HFF-Myc (cell line): ENCODE data around the gene RREB1.

Experiments used
- DNase-seq: peaks from one replicate; pipeline ENCODE4 v3.0.0-alpha.2; 2011; ENCODE audit warnings: low read depth; ENCODE audit errors: extremely low read depth
- H3K4me3 ChIP-seq: replicated peaks from 2 replicates; pipeline ENCODE4 v1.5.1; 2011; ENCODE audit warnings: low read depth, mild to moderate bottlenecking, control low read depth, low read length
- TF ChIP-seq, protein P1 (sequence below): IDR thresholded peaks from 2 replicates; pipeline ENCODE4 v1.5.1; 2012; ENCODE audit warnings: mild to moderate bottlenecking, low read depth, low read length, control low read depth; ENCODE audit errors: missing control alignments

Gene RREB1

DNA sequence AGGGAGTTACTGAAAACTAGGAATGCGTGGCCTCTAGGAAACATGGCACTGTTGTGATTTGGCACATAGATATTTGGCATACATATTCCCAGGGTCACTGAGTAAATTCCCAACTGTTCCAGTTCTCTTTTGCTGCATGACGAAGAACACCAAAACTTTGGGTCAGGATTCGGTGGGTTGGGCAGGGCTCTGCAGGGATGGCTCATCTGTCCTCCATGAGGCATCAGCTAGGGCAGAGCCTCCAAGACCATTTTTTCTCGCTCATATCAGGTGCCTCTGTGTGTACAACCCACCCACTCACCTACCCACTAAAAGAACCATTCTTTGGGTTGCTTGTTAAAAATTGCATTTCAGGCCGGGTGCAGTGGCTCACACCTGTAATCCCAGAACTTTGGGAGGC, 148.2 kb downstream of the RREB1 start:
- H3K4me3 ChIP-seq, result no peak overlapping the region
- DNase-seq, result no peak
- TF ChIP-seq, protein P1, sequence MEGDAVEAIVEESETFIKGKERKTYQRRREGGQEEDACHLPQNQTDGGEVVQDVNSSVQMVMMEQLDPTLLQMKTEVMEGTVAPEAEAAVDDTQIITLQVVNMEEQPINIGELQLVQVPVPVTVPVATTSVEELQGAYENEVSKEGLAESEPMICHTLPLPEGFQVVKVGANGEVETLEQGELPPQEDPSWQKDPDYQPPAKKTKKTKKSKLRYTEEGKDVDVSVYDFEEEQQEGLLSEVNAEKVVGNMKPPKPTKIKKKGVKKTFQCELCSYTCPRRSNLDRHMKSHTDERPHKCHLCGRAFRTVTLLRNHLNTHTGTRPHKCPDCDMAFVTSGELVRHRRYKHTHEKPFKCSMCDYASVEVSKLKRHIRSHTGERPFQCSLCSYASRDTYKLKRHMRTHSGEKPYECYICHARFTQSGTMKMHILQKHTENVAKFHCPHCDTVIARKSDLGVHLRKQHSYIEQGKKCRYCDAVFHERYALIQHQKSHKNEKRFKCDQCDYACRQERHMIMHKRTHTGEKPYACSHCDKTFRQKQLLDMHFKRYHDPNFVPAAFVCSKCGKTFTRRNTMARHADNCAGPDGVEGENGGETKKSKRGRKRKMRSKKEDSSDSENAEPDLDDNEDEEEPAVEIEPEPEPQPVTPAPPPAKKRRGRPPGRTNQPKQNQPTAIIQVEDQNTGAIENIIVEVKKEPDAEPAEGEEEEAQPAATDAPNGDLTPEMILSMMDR, result no peak

DNA sequence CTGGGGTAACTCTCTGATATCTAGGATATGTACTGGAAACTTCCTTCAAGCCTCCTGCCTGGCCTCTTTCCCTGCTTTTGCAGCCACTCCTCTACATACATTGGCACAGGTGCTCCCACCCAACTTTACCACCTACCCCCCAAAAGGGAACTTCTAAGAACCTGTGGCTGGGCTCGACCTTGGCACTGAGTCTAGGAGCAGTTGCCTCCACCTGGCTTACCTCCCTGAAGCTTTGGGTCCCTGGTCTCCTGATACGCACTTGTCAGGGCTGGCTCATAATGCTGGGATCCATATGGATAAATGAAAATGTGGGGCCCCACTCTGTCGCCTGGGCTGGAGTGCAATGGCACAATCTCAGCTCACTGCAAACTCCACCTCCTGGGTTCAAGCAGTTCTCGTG, 149.0 kb downstream of the RREB1 start:
- DNase-seq, result no peak
- TF ChIP-seq, protein P1, result no peak
- no peak overlapping the region for H3K4me3 ChIP-seq

DNA sequence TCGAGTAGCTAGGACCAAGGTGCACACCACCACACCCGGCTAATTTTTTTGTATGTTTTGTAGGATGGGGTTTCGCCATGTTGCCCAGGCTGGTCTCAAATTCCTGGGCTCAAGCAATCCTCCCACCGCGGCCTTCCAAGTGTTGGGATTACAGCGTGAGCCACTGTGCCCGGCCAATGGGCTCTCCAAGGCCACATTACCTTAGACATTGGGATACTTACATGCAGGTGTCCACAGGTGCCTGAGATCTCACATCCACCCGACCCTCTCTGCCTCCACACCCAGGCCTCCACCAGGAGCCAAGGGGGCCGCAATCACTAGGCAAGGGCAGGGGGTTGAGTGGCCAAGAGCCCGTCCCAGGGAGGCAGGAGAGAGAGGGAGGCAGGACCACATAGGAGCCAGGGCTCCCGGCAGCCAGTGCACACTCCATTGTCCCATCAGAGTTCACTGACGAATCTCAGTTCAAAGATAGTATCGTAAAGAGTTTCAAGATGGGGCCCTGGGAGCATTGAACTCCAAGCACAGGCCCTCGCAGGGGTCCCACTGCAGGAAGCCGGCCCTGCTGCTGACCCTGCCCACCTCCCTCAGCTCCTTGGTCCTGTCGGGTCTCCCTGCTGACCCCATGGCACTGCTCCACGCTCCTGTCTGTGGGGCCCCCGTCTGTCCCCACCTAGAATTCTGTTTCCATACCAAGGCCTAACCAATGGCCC, 149.9 kb downstream of the RREB1 start:
- no peak for DNase-seq
- TF ChIP-seq, protein P1, result no peak
- H3K4me3 ChIP-seq, result no peak overlapping the region

DNA sequence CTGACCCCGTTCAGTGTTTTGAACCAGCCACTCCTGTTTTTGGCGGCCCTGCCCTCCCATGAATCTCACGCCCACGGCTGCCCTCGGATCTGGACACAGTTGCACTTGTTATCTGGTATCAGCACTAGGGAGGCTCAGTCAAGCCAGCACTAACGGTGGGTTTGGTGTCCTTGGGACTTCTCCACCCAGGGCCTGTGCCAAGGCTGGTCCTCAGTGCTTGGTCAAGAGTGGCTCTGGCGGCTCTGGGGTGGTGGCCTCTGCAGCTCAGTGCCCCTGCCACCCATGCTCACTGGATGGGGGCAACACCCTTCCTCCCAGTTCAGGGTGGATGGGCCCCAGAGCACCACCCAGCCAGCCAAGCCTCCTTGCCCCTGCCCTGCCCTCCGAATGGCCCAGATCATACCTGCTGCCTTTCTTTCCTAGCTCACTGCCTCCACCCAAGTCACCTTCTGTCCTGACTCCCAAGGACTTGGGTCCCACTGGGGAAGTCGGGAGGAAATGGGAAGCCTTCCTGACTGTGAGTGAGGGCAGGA, 150.5 kb downstream of the RREB1 start:
- H3K4me3 ChIP-seq, result no peak overlapping the region
- TF ChIP-seq, protein P1, result no peak
- no peak for DNase-seq

DNA sequence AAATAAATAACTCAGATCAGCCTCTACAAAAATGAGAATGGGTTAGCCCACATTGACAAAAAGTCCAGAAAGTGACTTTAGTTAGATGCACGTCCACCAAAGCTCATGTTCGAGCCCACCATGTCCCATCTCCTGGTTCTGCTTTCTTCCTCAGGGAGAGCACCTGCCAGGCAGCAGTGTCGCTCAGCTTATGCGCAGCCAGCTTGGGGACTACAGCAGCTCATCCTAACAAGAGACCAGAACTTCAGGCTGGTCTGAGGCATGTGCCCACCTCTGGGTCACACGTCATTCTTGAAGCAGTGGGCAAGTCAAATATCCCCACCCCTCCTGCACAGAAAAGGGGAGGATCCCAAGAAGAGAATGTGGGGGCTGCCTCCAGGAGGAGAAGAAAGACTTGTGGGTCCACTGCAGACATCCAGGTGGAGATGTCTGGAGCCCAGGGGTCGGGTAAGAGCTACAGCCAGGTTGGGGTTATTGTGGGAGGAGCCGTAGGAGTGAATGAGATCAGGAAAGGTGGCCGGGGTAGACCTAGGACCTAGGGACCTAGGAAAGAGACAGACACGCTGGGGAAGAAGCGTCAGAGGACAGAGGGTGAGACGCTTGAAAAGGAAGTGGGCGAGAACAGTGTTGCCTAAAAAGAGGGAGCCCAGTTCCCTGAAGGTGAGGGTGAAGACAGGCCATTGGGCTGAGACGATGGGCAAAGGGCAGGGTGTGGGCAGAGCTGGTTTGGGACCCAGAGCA, 152.7 kb downstream of the RREB1 start:
- peak overlapping the region; percentile 51 for H3K4me3 ChIP-seq

DNA sequence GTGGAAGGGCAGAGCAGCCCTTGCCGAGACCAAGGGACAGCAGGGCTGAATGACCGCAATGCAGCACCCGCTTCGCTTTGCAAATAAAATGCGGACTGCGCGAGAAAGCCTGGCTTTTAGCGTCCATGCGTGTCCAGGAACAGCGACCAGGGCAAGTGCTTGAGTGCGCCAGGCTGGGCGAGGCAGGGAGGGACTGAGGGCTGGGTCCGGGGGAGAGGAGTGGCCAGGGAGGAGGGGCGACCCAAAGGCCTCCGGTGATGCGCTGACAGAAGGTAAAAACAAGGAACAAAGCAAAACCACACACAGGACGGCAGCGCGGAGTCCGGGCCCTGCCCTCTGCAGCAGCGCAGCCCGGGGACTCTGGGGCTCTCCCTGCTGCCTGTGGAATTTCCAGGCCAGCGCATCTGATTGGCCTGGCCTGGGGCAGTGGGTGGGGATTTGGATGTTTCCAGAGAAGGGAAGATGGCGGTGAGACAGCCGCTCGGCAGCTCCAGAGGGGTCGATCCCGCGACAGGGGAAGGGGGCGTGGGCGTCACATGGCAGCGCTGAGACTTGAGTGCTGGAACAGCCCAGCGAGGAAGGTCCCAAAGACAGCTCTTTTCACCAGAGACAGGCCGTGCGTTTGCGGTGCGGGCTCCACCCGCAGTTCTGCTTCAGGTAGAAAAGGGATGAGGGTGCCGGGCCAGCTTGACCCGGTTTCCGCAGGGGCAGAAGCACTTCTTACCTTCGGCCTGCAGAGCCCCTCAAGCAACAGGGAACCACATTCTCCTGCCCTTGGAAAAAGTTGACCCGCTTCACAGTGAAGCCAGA, 153.5 kb downstream of the RREB1 start:
- TF ChIP-seq, protein P1, result no peak
- DNase-seq, result peak; percentile 66
- peak overlapping the region; percentile 51 for H3K4me3 ChIP-seq

More for the DNA sequence above, 152.7 kb downstream of the RREB1 start:
- TF ChIP-seq, protein P1, result no peak
- no peak for DNase-seq
